GM23338 (cell line): Measurements from ENCODE around the gene SPTLC2. TPM values are rescaled to one million over a fixed set of nuclear protein-coding genes. Genes with fewer than 3 reads are reported as not detected.

ENCODE experiments used
- ATAC-seq: fragments of 200-7000 bp; cut with Tn5 transposase; 3 replicates; pipeline ENCODE4 v1.9.1; 2020
- DNase-seq: peaks from one replicate; pipeline ENCODE4 v3.0.0-alpha.2; 2015; ENCODE audit warnings: low spot score
- H2AFZ ChIP-seq: fragments of 200-600 bp; sonication (generic); 2 replicates; pipeline ENCODE4 v1.8.0; 2016; ENCODE audit warnings: antibody characterized with exemption, mild to moderate bottlenecking, moderate library complexity
- H3F3A ChIP-seq: fragments of 200-600 bp; sonication (generic); replicated peaks from 2 replicates; pipeline ENCODE4 v1.8.0; 2017; ENCODE audit warnings: antibody characterized with exemption, mixed run types, low read depth
- H3K27ac ChIP-seq: fragments of 200-600 bp; sonication (generic); 2 replicates; pipeline ENCODE4 v1.6.1; 2016; ENCODE audit warnings: low read depth
- H3K27me3 ChIP-seq: fragments of 200-600 bp; sonication (generic); 2 replicates; pipeline ENCODE4 v1.8.0; 2016; ENCODE audit warnings: mild to moderate bottlenecking, mixed run types, moderate library complexity; ENCODE audit not compliant: insufficient read depth
- H3K36me3 ChIP-seq: fragments of 200-600 bp; sonication (generic); 2 replicates; pipeline ENCODE4 v1.8.0; 2016; ENCODE audit warnings: mild to moderate bottlenecking; ENCODE audit not compliant: insufficient read depth
- H3K4me1 ChIP-seq: fragments of 200-600 bp; sonication (generic); 2 replicates; pipeline ENCODE4 v1.8.0; 2016; ENCODE audit warnings: mild to moderate bottlenecking, moderate library complexity; ENCODE audit not compliant: insufficient read depth
- H3K4me2 ChIP-seq: fragments of 200-600 bp; sonication (generic); 2 replicates; pipeline ENCODE4 v1.7.1; 2017; ENCODE audit warnings: mixed run types
- H3K4me3 ChIP-seq: fragments of 200-600 bp; sonication (generic); 2 replicates; pipeline ENCODE4 v1.6.1; 2016; ENCODE audit warnings: mixed run types
- H3K79me2 ChIP-seq: fragments of 200-600 bp; sonication (generic); replicated peaks from 2 replicates; pipeline ENCODE4 v1.8.0; 2017; ENCODE audit warnings: mild to moderate bottlenecking; ENCODE audit not compliant: insufficient read depth
- H3K9me2 ChIP-seq: fragments of 200-600 bp; sonication (generic); 2 replicates; pipeline ENCODE4 v1.8.0; 2017; ENCODE audit not compliant: insufficient read depth
- H4K20me1 ChIP-seq: fragments of 200-600 bp; sonication (generic); replicated peaks from 2 replicates; pipeline ENCODE4 v1.8.0; 2017; ENCODE audit warnings: mild to moderate bottlenecking; ENCODE audit not compliant: insufficient read depth
- H3K27ac Mint-ChIP-seq: 2 replicates; pipeline ENCODE4 v1.8.0; 2020; ENCODE audit warnings: inconsistent platforms, mild to moderate bottlenecking, moderate library complexity, mixed read lengths
- H3K27me3 Mint-ChIP-seq: 3 replicates; pipeline ENCODE4 v1.8.0; 2022; ENCODE audit warnings: low read depth, mild to moderate bottlenecking, moderate library complexity, mixed read lengths, inconsistent platforms; ENCODE audit not compliant: insufficient read depth, poor library complexity
- H3K36me3 Mint-ChIP-seq: 3 replicates; pipeline ENCODE4 v1.8.0; 2021; ENCODE audit warnings: low read depth, mild to moderate bottlenecking, inconsistent platforms, moderate library complexity, mixed read lengths
- H3K4me1 Mint-ChIP-seq: 3 replicates; pipeline ENCODE4 v1.8.0; 2020; ENCODE audit warnings: mild to moderate bottlenecking, inconsistent platforms, mixed read lengths
- H3K4me3 Mint-ChIP-seq: 3 replicates; pipeline ENCODE4 v1.8.0; 2021; ENCODE audit warnings: moderate library complexity, mild to moderate bottlenecking, inconsistent platforms, mixed read lengths
- H3K9me3 Mint-ChIP-seq: 3 replicates; pipeline ENCODE4 v1.8.0; 2020; ENCODE audit warnings: moderate library complexity, mild to moderate bottlenecking, inconsistent platforms, mixed read lengths
- CREB1 ChIP-seq: fragments of 250-450 bp; sonication (Bioruptor Pico); IDR thresholded peaks from 2 replicates; pipeline ENCODE4 v1.5.0; 2020; ENCODE audit warnings: low read depth, mild to moderate bottlenecking, moderate library complexity
- CTCF ChIP-seq, 2 experiments: fragments of 200-600 bp in 1 of 2; sonication (generic) in 1 of 2; conservative IDR thresholded peaks; 2 replicates each; pipeline versions ENCODE4 v1.5.1 to v1.6.1; 2016 to 2017; ENCODE audit warnings: antibody characterized with exemption in 2 of 2, low read depth in 2 of 2, mild to moderate bottlenecking in 2 of 2, moderate library complexity in 1 of 2
- EZH2 ChIP-seq: fragments of 200-600 bp; sonication (generic); IDR thresholded peaks from one replicate; pipeline ENCODE4 v1.8.0; 2017; ENCODE audit warnings: antibody characterized with exemption, mild to moderate bottlenecking, low read depth; ENCODE audit not compliant: unreplicated experiment
- EZH2phosphoT487 ChIP-seq: fragments of 200-600 bp; sonication (generic); IDR thresholded peaks from one replicate; pipeline ENCODE4 v1.8.1; 2018; ENCODE audit warnings: antibody characterized with exemption; ENCODE audit not compliant: unreplicated experiment
- JUNB ChIP-seq: IDR thresholded peaks from one replicate; pipeline ENCODE4 v1.6.1; 2016; ENCODE audit warnings: antibody characterized with exemption; ENCODE audit not compliant: unreplicated experiment
- POLR2AphosphoS5 ChIP-seq: IDR thresholded peaks from 2 replicates; pipeline ENCODE4 v1.6.1; 2016; ENCODE audit warnings: antibody characterized with exemption, low read depth
- REST ChIP-seq: IDR thresholded peaks from one replicate; pipeline ENCODE4 v1.6.1; 2018; ENCODE audit warnings: antibody characterized with exemption; ENCODE audit not compliant: unreplicated experiment
- STAT1 ChIP-seq: IDR thresholded peaks from one replicate; pipeline ENCODE4 v1.6.1; 2016; ENCODE audit warnings: antibody characterized with exemption; ENCODE audit not compliant: unreplicated experiment
- ZNF114 ChIP-seq: fragments of 250-450 bp; sonication (Bioruptor Pico); IDR thresholded peaks from 2 replicates; pipeline ENCODE4 v1.5.0; 2020; ENCODE audit warnings: mild to moderate bottlenecking, moderate library complexity
- ZNF331 ChIP-seq: fragments of 250-450 bp; sonication (Bioruptor Pico); IDR thresholded peaks from 2 replicates; pipeline ENCODE4 v1.5.0; 2020; ENCODE audit warnings: low read depth, mild to moderate bottlenecking, moderate library complexity
- polyA plus RNA-seq: library from polyadenylated mRNA; unstranded; fragments of >200 nt; fragmentation: Nextera tagmentation; extraction: Ambion mirVana; gene quantifications from 2 replicates; pipeline ENCODE4 v1.2.1, GENCODE V29; 2016
- total RNA-seq: library from RNA; depleted of rRNA; stranded (reverse); fragments of >200 nt; shearing (Covaris generic); gene quantifications from 2 replicates; pipeline ENCODE4 v1.2.3, GENCODE V29; 2014
- TF ChIP-seq, protein P1 (sequence below): fragments of 250-450 bp; sonication (Bioruptor Pico); IDR thresholded peaks from 2 replicates; pipeline ENCODE4 v1.5.0; 2020; ENCODE audit warnings: mild to moderate bottlenecking, moderate library complexity
- TF ChIP-seq, protein P2 (sequence below): IDR thresholded peaks from 2 replicates; pipeline ENCODE4 v1.6.1; 2016; ENCODE audit warnings: antibody characterized with exemption

SPTLC2 gene
- total and polyA plus RNA-seq, 2 experiments from 2014 or later: 22.3 to 38.9 TPM

- Histone ChIP-seq H3K27me3 (no peaks in the 10 kb centered on the region), H3K79me2 (peaks cover 93% of the 10 kb centered on the region), H3K4me3 (no peak overlapping the region), H2AFZ (no peak overlapping the region), H3K36me3 (no peaks in the 10 kb centered on the region), H3K4me2 (no peak overlapping the region), H3K9me2 (no peaks in the 10 kb centered on the region), H3K4me1 (no peaks in the 10 kb centered on the region; the same call in 1 of the 2 replicates), H4K20me1 (peaks cover 22% of the 10 kb centered on the region), H3F3A (no peaks in the 10 kb centered on the region), H3K27ac (no peak overlapping the region)
- DNase-seq (no peak), ATAC-seq (no peak)
- Mint-ChIP-seq H3K4me3 (no peak overlapping the region), H3K9me3 (no peaks in the 10 kb centered on the region), H3K27me3 (no peaks in the 10 kb centered on the region), H3K4me1 (no peaks in the 10 kb centered on the region), H3K27ac (no peak overlapping the region), H3K36me3 (no peaks in the 10 kb centered on the region)
- no peak for TF ChIP-seq ZNF331 (CRISPR knock-in tag)
- TF ChIP-seq EZH2phosphoT487: no peak
- TF ChIP-seq CTCF (conservative IDR thresholded peaks at IDR 0.05; ENCODE audit: low read depth in 2 of 2): no peak
- TF ChIP-seq, protein P1, sequence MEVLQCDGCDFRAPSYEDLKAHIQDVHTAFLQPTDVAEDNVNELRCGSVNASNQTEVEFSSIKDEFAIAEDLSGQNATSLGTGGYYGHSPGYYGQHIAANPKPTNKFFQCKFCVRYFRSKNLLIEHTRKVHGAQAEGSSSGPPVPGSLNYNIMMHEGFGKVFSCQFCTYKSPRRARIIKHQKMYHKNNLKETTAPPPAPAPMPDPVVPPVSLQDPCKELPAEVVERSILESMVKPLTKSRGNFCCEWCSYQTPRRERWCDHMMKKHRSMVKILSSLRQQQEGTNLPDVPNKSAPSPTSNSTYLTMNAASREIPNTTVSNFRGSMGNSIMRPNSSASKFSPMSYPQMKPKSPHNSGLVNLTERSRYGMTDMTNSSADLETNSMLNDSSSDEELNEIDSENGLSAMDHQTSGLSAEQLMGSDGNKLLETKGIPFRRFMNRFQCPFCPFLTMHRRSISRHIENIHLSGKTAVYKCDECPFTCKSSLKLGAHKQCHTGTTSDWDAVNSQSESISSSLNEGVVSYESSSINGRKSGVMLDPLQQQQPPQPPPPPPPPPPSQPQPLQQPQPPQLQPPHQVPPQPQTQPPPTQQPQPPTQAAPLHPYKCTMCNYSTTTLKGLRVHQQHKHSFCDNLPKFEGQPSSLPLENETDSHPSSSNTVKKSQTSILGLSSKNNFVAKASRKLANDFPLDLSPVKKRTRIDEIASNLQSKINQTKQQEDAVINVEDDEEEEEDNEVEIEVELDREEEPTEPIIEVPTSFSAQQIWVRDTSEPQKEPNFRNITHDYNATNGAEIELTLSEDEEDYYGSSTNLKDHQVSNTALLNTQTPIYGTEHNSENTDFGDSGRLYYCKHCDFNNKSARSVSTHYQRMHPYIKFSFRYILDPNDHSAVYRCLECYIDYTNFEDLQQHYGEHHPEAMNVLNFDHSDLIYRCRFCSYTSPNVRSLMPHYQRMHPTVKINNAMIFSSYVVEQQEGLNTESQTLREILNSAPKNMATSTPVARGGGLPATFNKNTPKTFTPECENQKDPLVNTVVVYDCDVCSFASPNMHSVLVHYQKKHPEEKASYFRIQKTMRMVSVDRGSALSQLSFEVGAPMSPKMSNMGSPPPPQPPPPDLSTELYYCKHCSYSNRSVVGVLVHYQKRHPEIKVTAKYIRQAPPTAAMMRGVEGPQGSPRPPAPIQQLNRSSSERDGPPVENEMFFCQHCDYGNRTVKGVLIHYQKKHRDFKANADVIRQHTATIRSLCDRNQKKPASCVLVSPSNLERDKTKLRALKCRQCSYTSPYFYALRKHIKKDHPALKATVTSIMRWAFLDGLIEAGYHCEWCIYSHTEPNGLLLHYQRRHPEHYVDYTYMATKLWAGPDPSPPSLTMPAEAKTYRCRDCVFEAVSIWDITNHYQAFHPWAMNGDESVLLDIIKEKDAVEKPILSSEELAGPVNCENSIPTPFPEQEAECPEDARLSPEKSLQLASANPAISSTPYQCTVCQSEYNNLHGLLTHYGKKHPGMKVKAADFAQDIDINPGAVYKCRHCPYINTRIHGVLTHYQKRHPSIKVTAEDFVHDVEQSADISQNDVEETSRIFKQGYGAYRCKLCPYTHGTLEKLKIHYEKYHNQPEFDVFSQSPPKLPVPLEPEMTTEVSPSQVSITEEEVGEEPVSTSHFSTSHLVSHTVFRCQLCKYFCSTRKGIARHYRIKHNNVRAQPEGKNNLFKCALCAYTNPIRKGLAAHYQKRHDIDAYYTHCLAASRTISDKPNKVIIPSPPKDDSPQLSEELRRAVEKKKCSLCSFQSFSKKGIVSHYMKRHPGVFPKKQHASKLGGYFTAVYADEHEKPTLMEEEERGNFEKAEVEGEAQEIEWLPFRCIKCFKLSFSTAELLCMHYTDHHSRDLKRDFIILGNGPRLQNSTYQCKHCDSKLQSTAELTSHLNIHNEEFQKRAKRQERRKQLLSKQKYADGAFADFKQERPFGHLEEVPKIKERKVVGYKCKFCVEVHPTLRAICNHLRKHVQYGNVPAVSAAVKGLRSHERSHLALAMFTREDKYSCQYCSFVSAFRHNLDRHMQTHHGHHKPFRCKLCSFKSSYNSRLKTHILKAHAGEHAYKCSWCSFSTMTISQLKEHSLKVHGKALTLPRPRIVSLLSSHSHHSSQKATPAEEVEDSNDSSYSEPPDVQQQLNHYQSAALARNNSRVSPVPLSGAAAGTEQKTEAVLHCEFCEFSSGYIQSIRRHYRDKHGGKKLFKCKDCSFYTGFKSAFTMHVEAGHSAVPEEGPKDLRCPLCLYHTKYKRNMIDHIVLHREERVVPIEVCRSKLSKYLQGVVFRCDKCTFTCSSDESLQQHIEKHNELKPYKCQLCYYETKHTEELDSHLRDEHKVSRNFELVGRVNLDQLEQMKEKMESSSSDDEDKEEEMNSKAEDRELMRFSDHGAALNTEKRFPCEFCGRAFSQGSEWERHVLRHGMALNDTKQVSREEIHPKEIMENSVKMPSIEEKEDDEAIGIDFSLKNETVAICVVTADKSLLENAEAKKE (CRISPR knock-in tag): no peak
- TF ChIP-seq JUNB: no peak
- no peak for TF ChIP-seq STAT1
- TF ChIP-seq POLR2AphosphoS5: no peak
- no peak for TF ChIP-seq ZNF114 (CRISPR knock-in tag)
- no peak for TF ChIP-seq EZH2
- TF ChIP-seq REST: no peak
- TF ChIP-seq CREB1 (CRISPR knock-in tag): no peak
- TF ChIP-seq, protein P2, sequence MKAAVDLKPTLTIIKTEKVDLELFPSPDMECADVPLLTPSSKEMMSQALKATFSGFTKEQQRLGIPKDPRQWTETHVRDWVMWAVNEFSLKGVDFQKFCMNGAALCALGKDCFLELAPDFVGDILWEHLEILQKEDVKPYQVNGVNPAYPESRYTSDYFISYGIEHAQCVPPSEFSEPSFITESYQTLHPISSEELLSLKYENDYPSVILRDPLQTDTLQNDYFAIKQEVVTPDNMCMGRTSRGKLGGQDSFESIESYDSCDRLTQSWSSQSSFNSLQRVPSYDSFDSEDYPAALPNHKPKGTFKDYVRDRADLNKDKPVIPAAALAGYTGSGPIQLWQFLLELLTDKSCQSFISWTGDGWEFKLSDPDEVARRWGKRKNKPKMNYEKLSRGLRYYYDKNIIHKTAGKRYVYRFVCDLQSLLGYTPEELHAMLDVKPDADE: no peak
These were observed 31.1 kb downstream of the SPTLC2 start for GRCh38 chr14:77585385-77585784.
